Astrocyte (in vitro differentiated cells and primary cell): ENCODE results near the gene SORT1.

Experiments used
- CTCF ChIP-seq: IDR thresholded peaks from 2 replicates; pipeline ENCODE4 v1.5.1; 2011; ENCODE audit warnings: low read depth, mild to moderate bottlenecking, inconsistent platforms, low read length, moderate library complexity; ENCODE audit not compliant: insufficient read depth
- EZH2 ChIP-seq: IDR thresholded peaks from 2 replicates; pipeline ENCODE4 v1.6.1; 2012; ENCODE audit warnings: mild to moderate bottlenecking, low read length, inconsistent platforms; ENCODE audit not compliant: insufficient read depth

- TF ChIP-seq CTCF = no peak
- TF ChIP-seq EZH2 = no peak
Measured at GRCh38 chr1:109304226-109304920, 93.3 kb downstream of the SORT1 start.
